Right atrium auricular region (tissue), 2 donors: ENCODE measurements around the gene PRSS57. TPM values are rescaled to one million over a fixed set of nuclear protein-coding genes. Genes with fewer than 3 reads are reported as not detected.

Experiments
- DNase-seq: peaks from one replicate; pipeline ENCODE4 v3.0.0-alpha.2; 2019; ENCODE audit warnings: low spot score
- H3K27ac ChIP-seq, 2 donors: fragments of 200-600 bp; sonication (generic); 1 replicate in 1 of 2; 2 replicates in 1 of 2; pipeline ENCODE4 v1.5.1; 2016 to 2019
- H3K27me3 ChIP-seq, 2 donors: fragments of 200-600 bp; sonication (generic); one replicate each; pipeline versions ENCODE4 v1.5.1 to v1.6.0; 2017 to 2019
- H3K36me3 ChIP-seq: fragments of 200-600 bp; sonication (generic); one replicate; pipeline ENCODE4 v1.5.1; 2016
- H3K4me1 ChIP-seq, 2 donors: fragments of 200-600 bp; sonication (generic); one replicate each; pipeline versions ENCODE4 v1.5.1 to v1.6.0; 2017 to 2019
- H3K4me3 ChIP-seq, 2 donors: fragments of 200-600 bp; sonication (generic); 1 replicate in 1 of 2; 2 replicates in 1 of 2; pipeline ENCODE4 v1.5.1; 2017 to 2019; ENCODE audit warnings: mild to moderate bottlenecking in 1 of 2, moderate library complexity in 1 of 2
- H3K9me3 ChIP-seq, 2 donors: fragments of 200-600 bp; sonication (generic); one replicate each; pipeline ENCODE4 v1.5.1; 2019
- total RNA-seq, 2 donors: library from RNA; depleted of rRNA; stranded (reverse); fragments of >200 nt; gene quantifications; one replicate each; pipeline ENCODE4 v1.1.0, GENCODE V29; 2016
- TF ChIP-seq, protein P1 (sequence below), 2 donors: fragments of 200-600 bp; sonication (generic); IDR thresholded peaks; one replicate each; pipeline ENCODE4 v1.5.1; 2019; ENCODE audit warnings: antibody characterized with exemption in 2 of 2

The PRSS57 gene
- total RNA-seq, 2 donors from 2014 or later: not detected

DNA sequence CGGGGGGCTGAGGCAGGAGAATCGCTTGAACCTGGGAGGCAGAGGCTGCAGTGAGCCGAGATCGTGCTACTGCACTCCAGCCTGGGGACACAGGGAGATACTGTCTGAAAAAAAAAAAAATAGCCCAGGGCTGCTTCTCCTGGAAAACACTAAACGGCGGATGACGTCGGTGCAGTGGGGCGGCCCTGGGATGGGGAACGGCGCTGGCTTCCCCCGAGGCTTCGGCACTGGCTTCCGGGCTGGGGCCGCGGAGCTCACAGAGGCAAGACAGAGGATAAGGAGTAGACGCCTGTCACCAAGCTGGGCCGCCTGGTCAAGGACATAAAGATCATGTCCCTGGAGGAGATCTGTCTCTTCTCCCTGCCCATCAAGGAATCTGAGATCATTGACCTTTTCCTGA is 5.0 kb downstream of the PRSS57 start:
- no peaks in the 10 kb centered on the region for H3K9me3 ChIP-seq
- no peak overlapping the region for H3K4me3 ChIP-seq
- H3K27ac ChIP-seq: no peak overlapping the region
- DNase-seq: no peak
- H3K36me3 ChIP-seq: no peaks in the 10 kb centered on the region
- H3K27me3 ChIP-seq: no peaks in the 10 kb centered on the region
- H3K4me1 ChIP-seq: no peaks in the 10 kb centered on the region
- TF ChIP-seq, protein P1, sequence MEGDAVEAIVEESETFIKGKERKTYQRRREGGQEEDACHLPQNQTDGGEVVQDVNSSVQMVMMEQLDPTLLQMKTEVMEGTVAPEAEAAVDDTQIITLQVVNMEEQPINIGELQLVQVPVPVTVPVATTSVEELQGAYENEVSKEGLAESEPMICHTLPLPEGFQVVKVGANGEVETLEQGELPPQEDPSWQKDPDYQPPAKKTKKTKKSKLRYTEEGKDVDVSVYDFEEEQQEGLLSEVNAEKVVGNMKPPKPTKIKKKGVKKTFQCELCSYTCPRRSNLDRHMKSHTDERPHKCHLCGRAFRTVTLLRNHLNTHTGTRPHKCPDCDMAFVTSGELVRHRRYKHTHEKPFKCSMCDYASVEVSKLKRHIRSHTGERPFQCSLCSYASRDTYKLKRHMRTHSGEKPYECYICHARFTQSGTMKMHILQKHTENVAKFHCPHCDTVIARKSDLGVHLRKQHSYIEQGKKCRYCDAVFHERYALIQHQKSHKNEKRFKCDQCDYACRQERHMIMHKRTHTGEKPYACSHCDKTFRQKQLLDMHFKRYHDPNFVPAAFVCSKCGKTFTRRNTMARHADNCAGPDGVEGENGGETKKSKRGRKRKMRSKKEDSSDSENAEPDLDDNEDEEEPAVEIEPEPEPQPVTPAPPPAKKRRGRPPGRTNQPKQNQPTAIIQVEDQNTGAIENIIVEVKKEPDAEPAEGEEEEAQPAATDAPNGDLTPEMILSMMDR (IDR thresholded peaks at IDR 0.05): no peak

DNA sequence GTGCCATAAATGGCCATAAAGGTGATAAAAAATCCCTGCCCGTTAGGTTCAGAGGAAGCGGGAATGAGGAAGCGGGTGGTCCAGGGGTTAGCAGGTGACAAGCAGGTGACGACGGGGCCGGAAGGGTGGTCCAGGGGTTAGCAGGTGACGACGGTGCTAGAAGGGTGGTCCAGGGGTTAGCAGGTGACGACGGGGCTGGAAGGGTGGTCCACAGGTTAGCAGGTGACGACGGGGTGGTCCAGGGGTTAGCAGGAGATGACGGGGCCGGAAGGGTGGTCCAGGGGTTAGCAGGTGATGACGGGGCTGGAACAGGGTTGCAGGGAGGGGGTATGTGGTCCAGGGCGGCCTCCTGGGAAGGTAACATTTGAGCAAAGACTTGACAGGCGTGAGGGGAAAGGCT is 6.3 kb downstream of the PRSS57 start:
- Histone ChIP-seq H3K4me3 (no peak overlapping the region), H3K27ac (no peak overlapping the region), H3K27me3 (no peaks in the 10 kb centered on the region), H3K4me1 (no peaks in the 10 kb centered on the region), H3K9me3 (no peaks in the 10 kb centered on the region), H3K36me3 (no peaks in the 10 kb centered on the region)
- no peak for DNase-seq
- TF ChIP-seq, protein P1 (IDR thresholded peaks at IDR 0.05): no peak

DNA sequence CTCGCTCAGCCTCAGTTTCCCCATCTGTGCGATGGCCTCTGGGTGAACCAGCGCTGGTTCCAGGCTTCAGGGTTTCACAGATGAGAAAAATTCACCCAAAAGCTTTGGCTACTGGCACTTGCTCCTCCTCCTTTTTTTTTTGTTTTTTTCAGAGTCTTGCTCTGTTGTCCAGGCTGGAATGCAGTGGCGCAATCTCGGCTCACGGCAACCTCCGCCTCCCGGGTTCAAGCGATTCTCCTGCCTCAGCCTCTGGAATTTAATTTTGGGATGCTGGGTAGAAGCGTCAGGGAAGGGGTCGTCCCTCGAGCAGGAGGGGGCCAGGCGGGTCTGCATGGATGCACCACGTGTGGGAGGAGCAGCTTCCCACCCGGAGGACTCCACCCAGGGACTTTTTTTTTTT is 7.0 kb downstream of the PRSS57 start:
- no peaks in the 10 kb centered on the region for H3K4me1 ChIP-seq
- H3K4me3 ChIP-seq: no peak overlapping the region
- no peak overlapping the region for H3K27ac ChIP-seq
- no peaks in the 10 kb centered on the region for H3K9me3 ChIP-seq
- TF ChIP-seq, protein P1 (IDR thresholded peaks at IDR 0.05): no peak
- no peaks in the 10 kb centered on the region for H3K27me3 ChIP-seq
- no peak for DNase-seq
- H3K36me3 ChIP-seq: no peaks in the 10 kb centered on the region

DNA sequence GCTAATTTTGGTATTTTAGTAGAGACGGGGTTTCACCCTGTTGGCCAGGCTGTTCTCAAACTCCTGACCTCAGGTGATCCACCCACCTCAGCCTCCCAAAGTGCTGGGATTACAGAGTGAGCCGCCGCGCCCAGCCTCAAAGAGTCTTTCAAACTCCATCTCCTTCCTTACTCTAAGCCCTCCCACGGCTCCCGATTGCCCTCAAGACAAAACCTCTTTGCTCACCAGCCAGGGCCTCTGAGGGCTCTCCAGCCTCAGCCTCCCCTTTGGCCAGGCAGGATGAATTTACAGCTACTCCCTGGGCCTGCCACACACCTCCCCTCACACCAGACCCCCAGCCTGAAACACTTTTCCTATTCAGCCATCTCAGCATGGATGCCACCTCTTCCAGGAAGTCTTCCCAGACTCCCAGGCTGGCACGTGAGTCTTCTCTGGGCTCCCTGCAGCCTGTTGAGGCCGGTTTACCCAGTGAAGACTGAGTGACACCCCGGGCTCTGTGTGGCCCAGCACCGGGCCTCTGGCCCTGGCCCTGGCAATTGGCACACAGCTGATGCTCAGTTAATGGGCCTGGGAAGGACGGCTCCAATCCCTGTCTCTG is 7.6 kb downstream of the PRSS57 start:
- Histone ChIP-seq H3K27me3 (no peaks in the 10 kb centered on the region), H3K4me1 (no peaks in the 10 kb centered on the region), H3K27ac (no peak overlapping the region), H3K4me3 (no peak overlapping the region), H3K36me3 (no peaks in the 10 kb centered on the region), H3K9me3 (no peaks in the 10 kb centered on the region)
- no peak for DNase-seq
- TF ChIP-seq, protein P1 (IDR thresholded peaks at IDR 0.05): no peak

DNA sequence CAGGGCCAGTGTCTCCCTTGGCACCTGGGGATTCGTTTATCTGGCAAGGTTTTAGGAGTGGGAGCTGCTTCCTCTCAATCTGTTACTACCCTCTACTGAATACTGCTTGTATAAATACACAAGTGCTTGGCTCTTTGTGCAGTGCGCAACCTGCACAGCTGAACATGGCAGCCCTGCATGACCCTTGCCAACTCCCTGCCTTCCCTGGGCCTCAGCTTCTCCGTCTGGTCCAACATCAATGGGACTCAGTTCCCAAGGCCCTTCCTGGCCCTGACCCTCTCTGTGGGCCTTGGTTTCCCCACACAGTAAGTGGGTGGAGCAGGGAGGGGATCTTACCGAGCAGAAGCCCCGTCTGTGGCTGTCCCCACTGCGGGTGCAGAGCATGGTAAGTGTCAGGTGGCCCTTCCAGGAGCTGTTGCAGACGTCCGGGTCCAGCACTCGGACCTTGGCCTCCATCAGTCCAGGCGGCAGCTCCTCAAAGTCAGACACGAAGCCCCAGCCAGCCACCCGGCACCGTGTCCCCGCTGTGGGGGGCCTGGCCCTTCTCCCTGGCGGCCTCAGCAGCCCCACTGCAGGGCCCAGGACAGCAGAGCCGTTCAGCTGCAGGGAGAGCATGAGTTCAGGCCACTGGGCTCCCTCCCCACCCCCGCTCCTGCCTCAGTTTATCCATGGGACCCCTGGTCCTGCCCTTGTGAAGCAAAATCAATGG is 8.5 kb downstream of the PRSS57 start:
- H3K4me3 ChIP-seq: no peak overlapping the region
- no peaks in the 10 kb centered on the region for H3K27me3 ChIP-seq
- H3K9me3 ChIP-seq: no peaks in the 10 kb centered on the region
- TF ChIP-seq, protein P1 (IDR thresholded peaks at IDR 0.05): no peak
- H3K27ac ChIP-seq: no peak overlapping the region
- peaks cover 2% of the 10 kb centered on the region for H3K36me3 ChIP-seq
- DNase-seq: no peak
- no peaks in the 10 kb centered on the region for H3K4me1 ChIP-seq
